Skin epidermis (tissue), 12 donors: ENCODE results near the gene CCDC57.

Experiments
- H3K27ac ChIP-seq, 21 experiments: fragments of 200-600 bp; sonication (generic) in 11 of 21; one replicate each; pipeline ENCODE4 v1.5.0; 2020; ENCODE audit warnings: mild to moderate bottlenecking in 3 of 21, inconsistent platforms in 2 of 21, moderate library complexity in 2 of 21
- H3K4me3 ChIP-seq, 7 experiments: fragments of 200-600 bp; sonication (generic) in 2 of 7; one replicate each; pipeline ENCODE4 v1.5.0; 2020; ENCODE audit warnings: inconsistent platforms in 2 of 7, mild to moderate bottlenecking in 2 of 7, moderate library complexity in 1 of 7

The CCDC57 gene

GRCh38 chr17:82064433-82065192 is 148.0 kb downstream of the CCDC57 start:
- peak overlapping the region in 20 of 21 experiments; percentile 18 to 96 (median 89) for H3K27ac ChIP-seq
- peak overlapping the region; percentile 58 to 95 (median 67) for H3K4me3 ChIP-seq

GRCh38 chr17:82063424-82064415 is 148.9 kb downstream of the CCDC57 start:
- H3K4me3 ChIP-seq, result peak overlapping the region in 2 of 7 experiments; percentile 58 to 93
- H3K27ac ChIP-seq, result peak overlapping the region in 3 of 21 experiments; percentile 12 to 96 (median 89)

- Histone ChIP-seq H3K4me3 (no peak overlapping the region), H3K27ac (no peak overlapping the region)
Measured at GRCh38 chr17:82062984-82063368, 149.7 kb downstream of the CCDC57 start.

GRCh38 chr17:82062076-82062983 is 150.3 kb downstream of the CCDC57 start:
- no peak overlapping the region for H3K4me3 ChIP-seq

GRCh38 chr17:82061047-82061925 is 151.4 kb downstream of the CCDC57 start:
- Histone ChIP-seq H3K27ac (no peak overlapping the region), H3K4me3 (no peak overlapping the region)

More at GRCh38 chr17:82062076-82062983, 150.3 kb downstream of the CCDC57 start:
- H3K27ac ChIP-seq, result no peak overlapping the region

GRCh38 chr17:82060614-82061013 is 152.0 kb downstream of the CCDC57 start:
- H3K27ac ChIP-seq, result no peak overlapping the region
- no peak overlapping the region for H3K4me3 ChIP-seq

- Histone ChIP-seq H3K27ac (no peak overlapping the region), H3K4me3 (no peak overlapping the region)
Measured at GRCh38 chr17:82060001-82060380, 152.7 kb downstream of the CCDC57 start.

GRCh38 chr17:82059272-82060000 is 153.2 kb downstream of the CCDC57 start:
- Histone ChIP-seq H3K27ac (no peak overlapping the region), H3K4me3 (no peak overlapping the region)

GRCh38 chr17:82058855-82059249 is 153.8 kb downstream of the CCDC57 start:
- Histone ChIP-seq H3K4me3 (no peak overlapping the region), H3K27ac (no peak overlapping the region)

GRCh38 chr17:82058230-82058854 is 154.3 kb downstream of the CCDC57 start:
- Histone ChIP-seq H3K4me3 (no peak overlapping the region), H3K27ac (no peak overlapping the region)

- no peak overlapping the region for H3K27ac ChIP-seq
Measured at GRCh38 chr17:82056729-82057621, 155.7 kb downstream of the CCDC57 start.

GRCh38 chr17:82055965-82056728 is 156.5 kb downstream of the CCDC57 start:
- H3K27ac ChIP-seq, result no peak overlapping the region
- H3K4me3 ChIP-seq, result no peak overlapping the region

More at GRCh38 chr17:82056729-82057621, 155.7 kb downstream of the CCDC57 start:
- H3K4me3 ChIP-seq, result no peak overlapping the region

- H3K27ac ChIP-seq, result no peak overlapping the region
Measured at GRCh38 chr17:82055023-82055964, 157.3 kb downstream of the CCDC57 start.

GRCh38 chr17:82054351-82055022 is 158.2 kb downstream of the CCDC57 start:
- Histone ChIP-seq H3K4me3 (no peak overlapping the region), H3K27ac (no peak overlapping the region)

More at GRCh38 chr17:82055023-82055964, 157.3 kb downstream of the CCDC57 start:
- no peak overlapping the region for H3K4me3 ChIP-seq
